Stimulated activated CD8-positive, alpha-beta memory T cell treated with anti-CD3 and anti-CD28 coated beads, Interleukin-15, amount 100 ng/mL, for 1 hour (primary cell): ENCODE results near the gene GPR149.
"Not testable (repeated sequence)": the region's sequence is repeated elsewhere in the genome, so short reads cannot be mapped to it uniquely, and the experiment has no call there.

Source experiments
- DNase-seq: peaks from one replicate; pipeline ENCODE4 v3.0.0-alpha.2; 2020; ENCODE audit warnings: low read depth

GPR149 gene, protein sequence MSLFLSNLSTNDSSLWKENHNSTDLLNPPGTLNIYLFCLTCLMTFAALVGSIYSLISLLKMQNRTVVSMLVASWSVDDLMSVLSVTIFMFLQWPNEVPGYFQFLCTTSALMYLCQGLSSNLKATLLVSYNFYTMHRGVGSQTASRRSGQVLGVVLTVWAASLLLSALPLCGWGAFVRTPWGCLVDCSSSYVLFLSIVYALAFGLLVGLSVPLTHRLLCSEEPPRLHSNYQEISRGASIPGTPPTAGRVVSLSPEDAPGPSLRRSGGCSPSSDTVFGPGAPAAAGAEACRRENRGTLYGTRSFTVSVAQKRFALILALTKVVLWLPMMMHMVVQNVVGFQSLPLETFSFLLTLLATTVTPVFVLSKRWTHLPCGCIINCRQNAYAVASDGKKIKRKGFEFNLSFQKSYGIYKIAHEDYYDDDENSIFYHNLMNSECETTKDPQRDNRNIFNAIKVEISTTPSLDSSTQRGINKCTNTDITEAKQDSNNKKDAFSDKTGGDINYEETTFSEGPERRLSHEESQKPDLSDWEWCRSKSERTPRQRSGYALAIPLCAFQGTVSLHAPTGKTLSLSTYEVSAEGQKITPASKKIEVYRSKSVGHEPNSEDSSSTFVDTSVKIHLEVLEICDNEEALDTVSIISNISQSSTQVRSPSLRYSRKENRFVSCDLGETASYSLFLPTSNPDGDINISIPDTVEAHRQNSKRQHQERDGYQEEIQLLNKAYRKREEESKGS

GRCh38 chr3:154430014-154430413 is at the start of gene GPR149:
Gene GPR149 (minus strand): TSS chr3:154430190. CDS start chr3:154429615, 575 bp downstream.
- no peak for DNase-seq

DNA sequence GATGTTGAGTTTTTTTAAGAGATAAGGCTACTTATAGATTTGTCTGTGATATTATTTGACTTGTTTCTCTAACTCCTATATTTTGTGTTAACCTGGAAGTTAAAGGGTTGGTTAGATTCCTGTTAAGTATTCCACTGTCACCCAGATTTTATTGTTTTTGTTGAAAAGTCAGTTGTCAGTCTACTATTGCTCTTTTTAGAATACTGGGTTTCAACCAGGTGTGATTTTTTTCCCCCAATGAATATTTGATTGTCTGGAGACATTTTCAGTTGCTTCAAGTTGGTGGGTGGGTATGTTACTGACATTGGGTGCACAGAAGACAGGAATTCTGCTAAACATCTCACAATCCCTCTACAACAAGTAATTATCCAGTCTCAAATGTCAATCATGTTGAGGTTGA is 43.8 kb upstream of the GPR149 start:
- DNase-seq: no peak

- DNase-seq: no peak
Observed at GRCh38 chr3:154469585-154469984, 39.6 kb upstream of the GPR149 start.

- no peak for DNase-seq
Observed at GRCh38 chr3:154464440-154465190, 34.6 kb upstream of the GPR149 start.

- DNase-seq: no peak
Observed at GRCh38 chr3:154458560-154458959, 28.6 kb upstream of the GPR149 start.

GRCh38 chr3:154439081-154439480 is 9.1 kb upstream of the GPR149 start:
- not testable (repeated sequence) for DNase-seq

DNA sequence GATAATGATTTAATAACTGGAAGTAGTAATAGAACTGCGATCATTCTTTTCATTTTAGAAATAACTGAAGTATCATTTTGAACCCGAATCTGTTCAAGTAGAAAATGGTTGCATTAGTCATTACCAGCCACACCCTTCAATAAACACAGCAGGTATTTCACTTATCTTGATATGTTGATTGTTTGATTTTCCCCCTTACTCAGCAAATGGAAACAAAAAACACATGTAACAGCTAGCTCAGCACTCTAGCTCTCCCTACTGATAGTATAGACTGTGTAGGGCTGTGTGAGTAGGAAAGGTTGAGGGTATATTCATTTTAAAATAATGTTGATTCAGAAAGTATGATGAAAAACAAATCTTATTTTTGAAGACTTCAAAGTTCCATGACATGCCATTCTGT is 1.1 kb upstream of the GPR149 start:
- DNase-seq: no peak

- no peak for DNase-seq
Observed at GRCh38 chr3:154428286-154429206, 1.4 kb downstream of the GPR149 start.

- DNase-seq: no peak
Observed at GRCh38 chr3:154427685-154428285, 2.2 kb downstream of the GPR149 start.

GRCh38 chr3:154422694-154423093 is 7.3 kb downstream of the GPR149 start:
- DNase-seq: no peak

GRCh38 chr3:154421083-154421482 is 8.9 kb downstream of the GPR149 start:
- no peak for DNase-seq

DNA sequence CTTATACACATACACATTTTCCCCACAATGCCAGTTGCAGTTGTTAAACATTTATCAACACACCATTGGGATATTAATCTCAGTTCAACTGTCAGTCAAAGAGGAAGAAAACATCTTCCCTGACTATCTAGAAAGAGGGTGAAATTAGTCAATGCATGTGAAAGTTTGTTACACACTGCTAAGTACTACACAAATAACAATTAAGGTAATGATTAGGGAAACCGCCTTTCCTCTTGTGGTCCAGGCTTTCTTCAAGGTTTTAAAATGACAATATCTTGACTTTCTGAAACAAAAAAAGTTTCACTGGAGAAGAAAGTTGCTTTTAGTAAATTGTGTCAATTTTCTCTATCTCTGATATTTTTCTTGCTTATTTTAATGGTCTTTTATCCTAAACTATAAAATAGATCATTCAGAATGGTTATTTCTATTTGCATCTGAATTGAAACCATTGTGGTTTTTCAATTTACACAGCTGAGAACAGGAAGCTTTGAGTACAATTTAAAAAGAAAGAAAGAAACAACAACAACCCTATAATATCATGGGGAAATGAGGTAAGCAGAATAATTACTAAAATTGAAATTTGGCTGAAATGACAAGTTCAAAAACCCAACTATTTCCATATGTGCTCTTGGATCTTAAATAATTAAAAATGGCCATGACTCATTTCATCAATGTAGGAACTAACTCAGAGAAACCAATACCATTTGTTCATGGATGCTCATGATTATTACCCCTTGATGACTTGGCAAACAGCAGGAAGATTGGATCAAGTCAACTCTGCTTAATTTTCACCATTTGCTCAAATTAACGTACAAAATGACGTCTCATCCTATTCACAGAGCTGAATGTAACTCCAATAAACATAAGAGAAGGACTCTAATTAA is 31.7 kb downstream of the GPR149 start:
- DNase-seq: no peak

DNA sequence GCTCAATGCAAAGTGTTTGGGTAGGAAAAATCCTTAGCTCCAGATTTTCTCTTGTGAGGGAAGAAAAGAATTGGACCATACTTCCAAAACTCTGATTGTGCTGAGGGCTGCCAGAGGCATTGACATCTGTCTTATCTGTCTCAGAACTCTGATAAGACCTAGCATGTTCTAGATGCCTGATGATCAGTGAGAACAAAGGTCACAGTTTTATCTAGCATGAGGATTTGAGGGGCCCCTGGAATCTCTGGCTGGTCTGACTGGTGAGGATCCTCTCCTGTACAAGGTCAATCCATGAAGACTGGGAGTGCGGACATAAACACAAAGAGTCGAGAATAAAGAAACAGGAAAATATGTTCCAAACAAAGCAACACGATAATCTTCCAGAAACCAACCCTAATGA is 40.1 kb downstream of the GPR149 start:
- DNase-seq: no peak

DNA sequence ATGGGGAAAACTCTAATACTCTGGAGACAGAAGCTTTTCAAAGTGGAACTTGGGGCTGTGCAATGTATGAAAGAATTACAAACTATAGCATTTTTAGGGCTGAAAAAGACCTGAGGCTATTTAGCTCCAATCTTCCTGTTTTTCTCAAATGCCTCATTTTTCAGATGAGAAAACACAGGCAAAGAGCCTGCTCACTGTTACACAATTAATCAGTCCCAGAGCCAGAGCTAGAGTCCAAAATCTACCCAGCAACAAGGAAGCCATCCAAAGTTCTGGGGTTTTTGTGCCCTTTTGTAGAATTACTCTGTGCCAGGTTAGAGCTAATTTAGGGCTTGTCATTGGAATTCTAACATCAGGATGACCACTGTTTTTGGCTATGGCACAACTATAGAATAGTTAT is 45.5 kb downstream of the GPR149 start:
- DNase-seq: no peak

GRCh38 chr3:154378311-154378710 is 51.7 kb downstream of the GPR149 start:
- DNase-seq: no peak

DNA sequence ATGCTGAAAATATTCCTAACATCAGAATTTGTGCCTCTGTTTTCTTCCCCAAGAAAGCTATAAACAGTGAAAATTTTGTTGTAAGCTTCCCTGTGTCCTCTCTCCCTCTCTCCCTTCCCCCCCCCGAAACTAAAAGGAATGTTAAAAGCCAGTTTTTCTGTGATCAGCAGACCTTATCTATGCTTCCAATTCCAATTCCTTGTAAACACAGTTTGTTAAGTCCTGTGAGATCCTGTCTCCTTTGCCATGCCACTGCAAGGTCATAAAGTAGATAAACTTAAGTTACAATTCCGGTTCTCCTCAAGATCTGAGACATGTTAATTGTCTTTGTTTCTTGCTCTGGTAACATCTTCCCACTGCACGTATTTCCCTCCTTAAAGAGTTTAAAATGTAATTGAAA is 62.8 kb downstream of the GPR149 start:
- no peak for DNase-seq

DNA sequence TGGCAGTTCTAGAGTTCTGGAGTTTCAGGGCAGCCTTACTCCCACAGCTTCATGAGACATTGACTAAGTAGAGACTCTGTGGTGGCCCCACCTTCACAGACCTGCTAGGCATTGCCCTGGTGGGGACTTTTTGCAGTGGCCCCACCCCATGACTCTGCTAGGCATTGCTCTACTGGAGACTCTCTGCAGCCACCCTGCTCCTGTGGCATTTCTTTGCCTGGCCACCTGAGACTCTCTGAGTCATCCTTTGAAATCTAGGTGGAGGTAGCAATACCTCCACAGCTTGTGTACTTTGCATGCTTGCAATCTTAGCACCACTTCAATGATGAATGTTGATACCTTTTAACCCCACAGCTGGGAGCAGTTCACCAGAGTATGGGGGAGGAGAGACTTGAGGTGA is 65.1 kb downstream of the GPR149 start:
- no peak for DNase-seq

DNA sequence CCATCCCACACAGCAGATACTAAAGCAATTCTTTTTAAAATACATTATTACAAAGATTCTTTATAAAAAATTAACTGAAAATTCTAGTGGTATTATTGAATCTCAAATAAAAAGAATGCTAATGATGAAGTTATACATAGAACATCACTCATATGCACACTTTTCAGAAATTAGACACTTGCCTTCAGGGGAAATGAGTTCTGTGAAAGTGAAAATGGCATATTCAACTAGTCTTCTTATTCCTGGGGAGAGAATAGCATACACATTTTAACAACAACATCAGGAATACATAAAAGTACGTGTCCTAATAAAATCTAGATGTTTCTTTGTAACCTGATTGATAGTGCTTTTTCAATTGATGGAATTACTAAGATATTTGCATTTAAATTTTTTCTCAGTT is 68.9 kb downstream of the GPR149 start:
- DNase-seq: no peak

DNA sequence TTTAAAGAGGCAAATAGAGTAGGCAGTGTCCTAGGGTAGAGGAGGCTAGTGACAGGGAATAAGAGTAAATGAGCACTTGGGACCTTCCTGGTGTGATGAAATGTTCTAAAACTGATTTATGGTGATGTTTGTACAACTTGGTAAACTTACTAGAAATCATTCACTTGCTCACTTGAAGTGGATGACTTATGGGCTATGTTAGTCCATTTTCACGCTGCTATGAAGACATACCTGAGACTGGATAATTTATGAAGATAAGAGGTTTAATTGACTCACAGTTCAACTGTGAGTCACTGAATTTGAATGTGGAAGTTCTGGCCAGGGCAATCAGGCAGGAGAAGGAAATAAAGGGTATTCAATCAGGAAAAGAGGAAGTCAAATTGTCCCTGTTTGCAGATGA is 74.0 kb downstream of the GPR149 start:
- DNase-seq: no peak

GRCh38 chr3:154349223-154349622 is 80.8 kb downstream of the GPR149 start:
- DNase-seq: no peak
